ENCODE results near the gene GPRIN3.

Gene GPRIN3

DNA sequence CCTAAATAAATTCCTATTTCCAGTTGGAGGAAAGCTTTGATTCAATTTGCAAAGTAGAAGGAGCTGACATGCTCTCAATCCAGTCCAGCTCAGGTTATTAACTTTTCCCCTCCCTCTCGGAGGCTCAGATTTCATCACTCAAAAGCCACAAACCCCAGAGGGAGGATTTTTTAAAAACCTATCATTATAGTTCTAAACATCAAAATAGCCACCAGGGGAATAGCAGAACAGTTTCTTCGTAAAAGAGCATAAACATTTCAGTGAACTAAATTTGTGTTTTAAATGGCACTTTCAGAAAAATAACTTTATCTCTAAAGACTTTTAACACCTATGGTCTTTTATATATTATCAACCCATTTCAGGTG lies 8.8 kb downstream of the GPRIN3 start:
- DNase-seq (ENCODE audit: low read depth), result peak; percentile 29
- TF ChIP-seq, protein P1, sequence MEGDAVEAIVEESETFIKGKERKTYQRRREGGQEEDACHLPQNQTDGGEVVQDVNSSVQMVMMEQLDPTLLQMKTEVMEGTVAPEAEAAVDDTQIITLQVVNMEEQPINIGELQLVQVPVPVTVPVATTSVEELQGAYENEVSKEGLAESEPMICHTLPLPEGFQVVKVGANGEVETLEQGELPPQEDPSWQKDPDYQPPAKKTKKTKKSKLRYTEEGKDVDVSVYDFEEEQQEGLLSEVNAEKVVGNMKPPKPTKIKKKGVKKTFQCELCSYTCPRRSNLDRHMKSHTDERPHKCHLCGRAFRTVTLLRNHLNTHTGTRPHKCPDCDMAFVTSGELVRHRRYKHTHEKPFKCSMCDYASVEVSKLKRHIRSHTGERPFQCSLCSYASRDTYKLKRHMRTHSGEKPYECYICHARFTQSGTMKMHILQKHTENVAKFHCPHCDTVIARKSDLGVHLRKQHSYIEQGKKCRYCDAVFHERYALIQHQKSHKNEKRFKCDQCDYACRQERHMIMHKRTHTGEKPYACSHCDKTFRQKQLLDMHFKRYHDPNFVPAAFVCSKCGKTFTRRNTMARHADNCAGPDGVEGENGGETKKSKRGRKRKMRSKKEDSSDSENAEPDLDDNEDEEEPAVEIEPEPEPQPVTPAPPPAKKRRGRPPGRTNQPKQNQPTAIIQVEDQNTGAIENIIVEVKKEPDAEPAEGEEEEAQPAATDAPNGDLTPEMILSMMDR (IDR thresholded peaks at IDR 0.05; ENCODE audit: low read depth, low read length, missing control alignments), result peak; percentile 4
- in situ Hi-C loops (cut with HindIII; ENCODE audit: low sequenced_read_pairs), result no loop called here
- no peak overlapping the region for H3K4me3 ChIP-seq (ENCODE audit: low read depth, low read length)

DNA sequence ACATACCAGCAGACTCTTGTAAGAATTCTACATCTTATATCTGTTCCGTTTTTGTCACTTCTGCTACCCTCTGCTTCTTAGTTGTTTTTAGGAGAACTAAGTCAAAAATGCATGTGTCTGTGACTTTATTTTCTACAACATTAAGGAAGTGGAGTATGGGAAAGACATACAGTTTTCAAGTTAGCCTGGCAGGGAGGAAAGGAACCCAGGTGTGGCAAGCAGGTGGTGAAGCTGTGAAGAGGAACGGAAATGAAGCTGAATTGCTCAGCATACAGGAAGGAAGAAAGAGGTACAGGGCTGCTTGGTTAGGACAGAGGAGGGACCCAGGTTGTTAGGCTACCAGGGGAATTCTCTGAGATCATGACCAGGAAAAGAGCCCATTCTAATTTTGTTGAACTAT lies 9.4 kb downstream of the GPRIN3 start:
- in situ Hi-C loops (cut with HindIII; ENCODE audit: low sequenced_read_pairs), result no loop called here
- TF ChIP-seq, protein P1 (IDR thresholded peaks at IDR 0.05; ENCODE audit: low read depth, low read length, missing control alignments), result no peak
- no peak overlapping the region for H3K4me3 ChIP-seq (ENCODE audit: low read depth, low read length)
- no peak for DNase-seq (ENCODE audit: low read depth)

DNA sequence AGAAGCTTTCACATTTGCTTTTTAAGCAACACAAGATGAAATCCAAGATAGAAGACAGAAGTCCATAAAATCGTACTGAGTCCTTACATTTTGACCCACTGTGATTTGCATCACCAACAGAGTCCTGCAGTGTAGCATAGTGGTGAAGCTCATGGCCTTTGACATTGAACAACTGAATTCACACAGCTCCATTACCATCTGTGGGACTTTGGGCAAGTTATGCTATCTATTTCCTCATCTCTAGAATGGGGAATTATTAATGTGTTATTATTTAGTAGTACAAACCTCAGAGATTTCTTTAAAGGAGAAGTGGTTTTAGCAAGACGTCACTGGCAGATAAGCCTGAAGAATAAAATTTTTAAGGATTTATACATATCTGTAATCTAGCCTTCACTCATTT lies 10.7 kb downstream of the GPRIN3 start:
- DNase-seq (ENCODE audit: low read depth), result no peak
- in situ Hi-C loops (cut with HindIII; ENCODE audit: low sequenced_read_pairs), result no loop called here
- TF ChIP-seq, protein P1 (IDR thresholded peaks at IDR 0.05; ENCODE audit: low read depth, low read length, missing control alignments), result no peak
- no peak overlapping the region for H3K4me3 ChIP-seq (ENCODE audit: low read depth, low read length)

DNA sequence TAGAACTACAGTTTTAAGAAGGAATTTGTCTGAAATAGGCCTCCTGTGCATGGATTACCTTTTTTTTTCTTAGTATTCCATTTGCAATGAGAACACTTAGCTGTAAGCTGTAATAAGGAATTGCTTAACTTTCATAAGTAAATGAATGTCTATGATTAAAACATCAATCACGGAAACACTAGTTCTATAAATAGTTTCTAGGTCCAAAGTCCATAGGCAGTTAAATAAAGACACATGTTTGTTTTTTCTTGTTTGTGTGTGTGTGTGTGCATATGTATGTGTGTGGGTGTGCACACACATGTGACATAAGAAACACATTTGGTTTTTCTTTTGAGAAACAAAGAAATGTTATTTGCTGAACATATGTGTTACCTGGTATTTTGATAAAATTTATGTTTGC lies 11.2 kb downstream of the GPRIN3 start:
- DNase-seq (ENCODE audit: low read depth), result no peak
- TF ChIP-seq, protein P1 (IDR thresholded peaks at IDR 0.05; ENCODE audit: low read depth, low read length, missing control alignments), result no peak
- in situ Hi-C loops (cut with HindIII; ENCODE audit: low sequenced_read_pairs), result no loop called here
- H3K4me3 ChIP-seq (ENCODE audit: low read depth, low read length), result no peak overlapping the region

DNA sequence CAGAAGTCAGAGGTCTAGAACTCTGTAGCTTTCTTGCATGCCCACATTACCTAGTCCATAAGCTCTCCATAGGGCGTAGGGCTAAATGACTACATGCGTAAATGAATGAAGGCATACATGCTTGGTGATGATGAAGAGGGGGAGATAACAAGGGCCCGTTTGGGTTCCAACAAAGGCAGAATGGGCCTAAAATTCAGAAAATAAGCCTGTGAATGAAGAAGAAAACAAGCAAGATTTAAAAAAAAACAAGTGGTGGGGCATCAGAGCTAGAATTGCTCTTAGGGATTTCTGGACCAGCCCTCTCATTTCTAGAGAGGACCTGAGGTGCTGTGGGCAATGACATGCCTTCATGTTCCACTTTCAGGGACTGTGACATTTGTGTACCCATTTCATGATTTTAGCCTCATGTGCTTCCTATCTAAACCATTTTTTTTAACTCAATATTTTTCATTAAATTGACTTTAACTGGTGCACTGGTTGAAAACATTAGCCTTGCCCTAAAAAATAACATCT lies 12.1 kb downstream of the GPRIN3 start:
- no peak overlapping the region for H3K4me3 ChIP-seq (ENCODE audit: low read depth, low read length)
- TF ChIP-seq, protein P1 (IDR thresholded peaks at IDR 0.05; ENCODE audit: low read depth, low read length, missing control alignments), result no peak
- DNase-seq (ENCODE audit: low read depth), result no peak
- in situ Hi-C loops (cut with HindIII; ENCODE audit: low sequenced_read_pairs), result no loop called here

DNA sequence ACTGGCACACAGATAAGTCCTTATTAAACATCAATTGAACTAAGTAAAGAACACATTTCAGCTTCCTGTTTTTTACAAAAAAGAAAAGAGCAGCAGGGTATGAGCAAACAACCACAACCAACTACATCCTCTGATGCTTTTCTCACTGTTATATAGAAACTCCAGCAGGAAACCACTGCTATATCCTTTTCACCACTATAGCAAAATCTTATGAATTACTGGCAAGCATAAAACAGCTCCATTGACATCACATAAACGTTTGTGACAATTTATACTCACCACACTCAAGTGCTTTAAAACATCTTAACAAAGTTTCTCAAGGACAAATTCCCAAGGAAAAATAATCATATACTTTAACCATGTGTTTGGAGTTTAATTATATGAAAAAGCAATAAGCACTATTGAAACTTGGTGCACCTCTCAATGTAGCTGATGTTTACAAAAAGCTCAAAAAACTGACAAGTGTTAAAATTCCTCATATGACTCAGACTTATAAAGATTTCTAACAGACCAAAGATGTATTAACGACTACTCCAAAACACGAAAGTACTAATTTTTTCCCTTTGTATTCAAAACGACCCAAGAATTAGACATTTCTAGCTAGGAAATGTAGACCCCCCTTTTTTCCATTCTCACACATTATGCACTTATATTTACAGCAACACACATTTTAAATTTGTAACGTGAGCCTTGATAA lies 12.9 kb downstream of the GPRIN3 start:
- DNase-seq (ENCODE audit: low read depth), result no peak
- TF ChIP-seq, protein P1 (IDR thresholded peaks at IDR 0.05; ENCODE audit: low read depth, low read length, missing control alignments), result no peak
- in situ Hi-C loops (cut with HindIII; ENCODE audit: low sequenced_read_pairs), result no loop called here
- no peak overlapping the region for H3K4me3 ChIP-seq (ENCODE audit: low read depth, low read length)

Measured in astrocyte of the cerebellum (primary cell).